ENCODE results near the gene ZNF438. TPM values are rescaled to one million over a fixed set of nuclear protein-coding genes. Genes with fewer than 3 reads are reported as not detected.
"Not testable (repeated sequence)": the region's sequence is repeated elsewhere in the genome, so short reads cannot be mapped to it uniquely, and the experiment has no call there.

Gene ZNF438
- total and polyA plus RNA-seq, 11 donors = 9.0 to 14.7 (median 13.2) TPM

DNA sequence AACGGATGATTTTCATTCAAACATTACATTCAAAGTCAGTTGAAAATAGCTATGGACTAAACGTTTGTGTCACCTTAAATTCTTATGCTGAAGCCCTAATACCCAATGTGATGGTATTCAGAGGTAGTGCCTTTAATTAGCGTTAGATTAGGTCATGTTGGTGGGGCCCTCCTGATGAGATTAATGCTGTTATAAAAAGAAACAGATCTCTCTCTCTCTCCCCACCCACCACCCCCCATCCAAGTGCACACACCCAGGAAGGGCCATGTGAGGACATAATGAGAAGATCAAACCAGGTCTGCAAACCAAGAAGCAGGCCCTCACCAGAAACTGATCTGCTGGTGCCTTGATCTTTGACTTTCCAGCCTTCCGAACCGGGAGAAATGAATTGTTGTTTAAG, 44.2 kb downstream of the ZNF438 start:
- H3K4me3 ChIP-seq = no peak overlapping the region
- ATAC-seq (peak in 3 of 4 donors; percentile 47 to 62 (median 59)), DNase-seq (no peak)
- H3K9me3 ChIP-seq = peaks cover 0 to 9% (median 0%) of the 10 kb centered on the region in 12 donors
- H3K36me3 ChIP-seq = no peaks in the 10 kb centered on the region
- TF ChIP-seq POLR2A (IDR thresholded peaks at IDR 0.05) (no peak), CTCF (IDR thresholded peaks at IDR 0.05) (no peak)
- WGBS, 4 donors = 42 to 52% (median 49%) methylated on average over 5 of the region's 5 CpGs
- no peaks in the 10 kb centered on the region for H3K27me3 ChIP-seq
- H3K4me1 ChIP-seq = peaks cover 2 to 81% (median 46%) of the 10 kb centered on the region in 12 donors
- H3K27ac ChIP-seq = peak overlapping the region in 5 of 12 donors; percentile 2 to 77 (median 26)
- intact Hi-C loops (cut with DNase I) = no loop called here

DNA sequence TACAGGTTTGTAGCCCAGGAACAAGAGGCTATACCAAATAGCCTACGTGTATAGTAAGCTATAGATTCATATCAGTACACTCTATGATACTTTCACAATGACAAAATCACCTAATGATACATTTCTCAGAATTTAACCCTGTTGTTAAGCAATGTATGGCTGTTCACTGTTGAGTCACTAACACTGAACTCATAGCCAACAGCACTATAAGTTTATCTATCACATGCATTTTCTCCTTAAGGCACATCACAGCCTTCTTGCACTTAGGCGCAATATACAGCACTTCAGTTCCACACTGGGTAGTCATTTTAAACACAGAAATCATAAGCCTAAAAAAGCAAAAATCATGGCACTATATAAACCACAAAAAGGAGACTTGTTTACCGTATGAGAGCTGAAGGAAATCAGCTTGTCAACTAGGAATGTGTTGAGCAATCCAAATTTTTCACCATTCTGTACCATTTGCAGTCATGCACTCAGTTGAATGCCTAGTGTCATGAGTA, 45.6 kb downstream of the ZNF438 start:
- ATAC-seq = no peak
- Histone ChIP-seq H3K27me3 (no peaks in the 10 kb centered on the region), H3K4me1 (peaks cover 2 to 73% (median 49%) of the 10 kb centered on the region in 12 donors), H3K27ac (peak overlapping the region in 2 of 12 donors; percentile 34 to 71), H3K9me3 (peaks cover 0 to 9% (median 0%) of the 10 kb centered on the region in 12 donors), H3K36me3 (no peaks in the 10 kb centered on the region), H3K4me3 (no peak overlapping the region)
- no peak for DNase-seq
- 65 to 81% (median 78%) methylated on average over 3 of the region's 3 CpGs for WGBS, 4 donors
- intact Hi-C loops (cut with DNase I) = no loop called here
- TF ChIP-seq POLR2A (IDR thresholded peaks at IDR 0.05) = no peak
- no peak for TF ChIP-seq CTCF (IDR thresholded peaks at IDR 0.05)

- intact Hi-C loops (cut with DNase I) = no loop called here
- Histone ChIP-seq H3K27ac (peak overlapping the region in 4 of 12 donors; percentile 23 to 71 (median 30)), H3K4me3 (no peak overlapping the region), H3K4me1 (peaks cover 2 to 78% (median 51%) of the 10 kb centered on the region in 12 donors), H3K27me3 (no peaks in the 10 kb centered on the region), H3K9me3 (peaks cover 0 to 9% (median 0%) of the 10 kb centered on the region in 12 donors), H3K36me3 (no peaks in the 10 kb centered on the region)
- ATAC-seq (no peak), DNase-seq (no peak)
- no peak for TF ChIP-seq CTCF (IDR thresholded peaks at IDR 0.05)
- TF ChIP-seq POLR2A (IDR thresholded peaks at IDR 0.05) = no peak
- WGBS, 4 donors = 46 to 69% (median 62%) methylated on average over 1 of the region's 1 CpG
These were observed 46.2 kb downstream of the ZNF438 start for GRCh38 chr10:30985512-30985911.

GRCh38 chr10:30984563-30985328, 46.9 kb downstream of the ZNF438 start:
- Histone ChIP-seq H3K27me3 (no peaks in the 10 kb centered on the region), H3K4me3 (no peak overlapping the region), H3K27ac (peak overlapping the region in 9 of 12 donors; percentile 11 to 71 (median 25)), H3K9me3 (peaks cover 0 to 9% (median 0%) of the 10 kb centered on the region in 12 donors), H3K36me3 (no peaks in the 10 kb centered on the region), H3K4me1 (peaks cover 2 to 79% (median 51%) of the 10 kb centered on the region in 12 donors)
- no peak for ATAC-seq
- no peak for TF ChIP-seq POLR2A (IDR thresholded peaks at IDR 0.05)
- no peak for TF ChIP-seq CTCF (IDR thresholded peaks at IDR 0.05)
- intact Hi-C loops (cut with DNase I) = loop anchor here in 2 of 10 donors (5.0 kb wide), 1 partner anchor 48 kb away; the partner anchor contains the start of gene ZNF438 (in 2 of the 2)
- WGBS, 4 donors = 71 to 87% (median 76%) methylated on average over 4 of the region's 4 CpGs
- DNase-seq = no peak

DNA sequence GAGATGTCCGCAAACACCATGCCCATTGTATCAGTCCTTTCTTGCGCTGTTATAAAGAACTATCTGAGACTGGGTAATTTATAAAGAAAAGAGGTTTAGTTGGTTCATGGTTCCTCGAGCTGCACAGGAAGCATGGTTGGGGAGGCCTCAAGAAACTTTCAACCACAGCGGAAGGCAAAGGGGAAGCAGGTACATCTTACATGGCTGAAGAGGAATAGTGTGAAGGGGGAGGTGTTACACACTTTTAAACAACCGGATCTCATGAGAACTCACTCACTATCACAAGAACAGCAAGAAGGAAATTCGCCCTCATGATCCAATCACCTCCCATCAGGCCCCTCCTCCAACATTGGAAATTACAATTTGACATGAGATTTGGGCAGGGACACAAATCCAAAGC, 48.5 kb downstream of the ZNF438 start:
- not testable (repeated sequence) for H3K27ac ChIP-seq, H3K27me3 ChIP-seq, DNase-seq, H3K4me3 ChIP-seq, H3K36me3 ChIP-seq, ATAC-seq
- intact Hi-C loops (cut with DNase I) = loop anchor here in 2 of 10 donors (5.0 kb wide), 1 partner anchor 49 kb away; the partner anchor contains the start of gene ZNF438 (in 2 of the 2)
- 90 to 96% (median 94%) methylated on average over 6 of the region's 6 CpGs for WGBS, 4 donors
- peaks cover 2 to 64% (median 43%) of the 10 kb centered on the region in 12 donors for H3K4me1 ChIP-seq
- H3K9me3 ChIP-seq = peaks cover 0 to 15% (median 0%) of the 10 kb centered on the region in 12 donors
